NCI-H128 (cell line): ENCODE measurements around the gene FAM53C.
"Not testable (repeated sequence)": the region's sequence is repeated elsewhere in the genome, so short reads cannot be mapped to it uniquely, and the experiment has no call there.

ENCODE experiments used
- DNase-seq: peaks from one replicate; lab custom pipeline; 2025; ENCODE audit not compliant: unreplicated experiment; lab: John Stamatoyannopoulos, UW

The FAM53C gene

GRCh38 chr5:138389911-138390310, 51.8 kb downstream of the FAM53C start:
- not testable (repeated sequence) for DNase-seq

GRCh38 chr5:138391859-138392386, 53.9 kb downstream of the FAM53C start:
- no peak for DNase-seq
